Measurements from ENCODE around the gene ZBTB26.

The ZBTB26 gene

GRCh38 chr9:122930541-122931225, 629 bp downstream of the ZBTB26 start:
- Histone ChIP-seq H3K27ac (ENCODE audit: insufficient read depth in 1 of 2, low read depth in 1 of 2, low read length in 2 of 2, poor library complexity in 1 of 2, severe bottlenecking in 2 of 2) (peak overlapping the region; percentile 88 to 95), H3K4me3 (ENCODE audit: control insufficient read depth in 1 of 7, extremely low read depth in 1 of 7, insufficient read depth in 4 of 7, low read depth in 2 of 7, low read length in 6 of 7) (peak overlapping the region; percentile 52 to 98 (median 90)), H3K9me3 (ENCODE audit: control extremely low read depth in 1 of 5, control insufficient read depth in 4 of 5, insufficient read depth in 2 of 5, low read depth in 1 of 5, low read length in 4 of 5) (no peaks in the 10 kb centered on the region), H3K27me3 (replicated peaks in 2 of 5; ENCODE audit: control insufficient read depth in 4 of 5, insufficient read depth in 5 of 5, low read length in 4 of 5) (no peaks in the 10 kb centered on the region), H3K4me1 (ENCODE audit: control extremely low read depth in 1 of 4, control insufficient read depth in 4 of 4, insufficient read depth in 4 of 4, low read length in 3 of 4) (peaks cover 7 to 28% (median 21%) of the 10 kb centered on the region in 4 experiments), H3K36me3 (ENCODE audit: control insufficient read depth in 4 of 4, insufficient read depth in 4 of 4, low read length in 3 of 4) (peaks cover 0 to 6% (median 0%) of the 10 kb centered on the region in 4 experiments)
- CTCF ChIA-PET, result interaction anchor here (0.8 to 2.6 kb wide), 8 partner anchors 9 to 122 kb away, joined by 3 to 15 read pairs (median 5); partner anchors contain the start of genes RABGAP1 and ZBTB6
- WGBS (ENCODE audit: insufficient coverage), result 28% methylated on average over 8 of the region's 10 CpGs
- POLR2A ChIA-PET, result interaction anchor here (1.1 to 1.5 kb wide), 3 partner anchors 10 to 26 kb away, joined by 3 to 8 read pairs (median 6); partner anchors contain the start of genes RABGAP1 and RC3H2
- DNase-seq, result peak in 1 of 3 donors; percentile 16

GRCh38 chr9:122929796-122930354, 1.4 kb downstream of the ZBTB26 start:
- Histone ChIP-seq H3K4me1 (ENCODE audit: control extremely low read depth in 1 of 4, control insufficient read depth in 4 of 4, insufficient read depth in 4 of 4, low read length in 3 of 4) (peaks cover 7 to 28% (median 21%) of the 10 kb centered on the region in 4 experiments), H3K27ac (ENCODE audit: insufficient read depth in 1 of 2, low read depth in 1 of 2, low read length in 2 of 2, poor library complexity in 1 of 2, severe bottlenecking in 2 of 2) (no peak overlapping the region), H3K36me3 (ENCODE audit: control insufficient read depth in 4 of 4, insufficient read depth in 4 of 4, low read length in 3 of 4) (peaks cover 0 to 6% (median 1%) of the 10 kb centered on the region in 4 experiments), H3K4me3 (ENCODE audit: control insufficient read depth in 1 of 7, extremely low read depth in 1 of 7, insufficient read depth in 4 of 7, low read depth in 2 of 7, low read length in 6 of 7) (peak overlapping the region in 2 of 7 experiments; percentile 85 to 98), H3K9me3 (ENCODE audit: control extremely low read depth in 1 of 5, control insufficient read depth in 4 of 5, insufficient read depth in 2 of 5, low read depth in 1 of 5, low read length in 4 of 5) (no peaks in the 10 kb centered on the region), H3K27me3 (replicated peaks in 2 of 5; ENCODE audit: control insufficient read depth in 4 of 5, insufficient read depth in 5 of 5, low read length in 4 of 5) (no peaks in the 10 kb centered on the region)
- POLR2A ChIA-PET, result interaction anchor here (1.1 kb wide), 1 partner anchor 11 kb away, joined by 3 read pairs; the partner anchor contains the start of gene RABGAP1
- no peak for DNase-seq
- CTCF ChIA-PET, result interaction anchor here (0.7 to 2.4 kb wide), 6 partner anchors 10 to 122 kb away, joined by 3 to 8 read pairs (median 4); partner anchors contain the start of genes RABGAP1, RC3H2 and ZBTB6
- 100% methylated on average over 1 of the region's 1 CpG for WGBS (ENCODE audit: insufficient coverage)

GRCh38 chr9:122923947-122924346, 7.4 kb downstream of the ZBTB26 start:
- Histone ChIP-seq H3K27me3 (replicated peaks in 2 of 5; ENCODE audit: control insufficient read depth in 4 of 5, insufficient read depth in 5 of 5, low read length in 4 of 5) (no peaks in the 10 kb centered on the region), H3K36me3 (ENCODE audit: control insufficient read depth in 4 of 4, insufficient read depth in 4 of 4, low read length in 3 of 4) (peaks cover 3 to 20% (median 8%) of the 10 kb centered on the region in 4 experiments), H3K9me3 (ENCODE audit: control extremely low read depth in 1 of 5, control insufficient read depth in 4 of 5, insufficient read depth in 2 of 5, low read depth in 1 of 5, low read length in 4 of 5) (no peaks in the 10 kb centered on the region), H3K4me3 (ENCODE audit: control insufficient read depth in 1 of 7, extremely low read depth in 1 of 7, insufficient read depth in 4 of 7, low read depth in 2 of 7, low read length in 6 of 7) (no peak overlapping the region), H3K27ac (ENCODE audit: insufficient read depth in 1 of 2, low read depth in 1 of 2, low read length in 2 of 2, poor library complexity in 1 of 2, severe bottlenecking in 2 of 2) (no peak overlapping the region), H3K4me1 (ENCODE audit: control extremely low read depth in 1 of 4, control insufficient read depth in 4 of 4, insufficient read depth in 4 of 4, low read length in 3 of 4) (no peaks in the 10 kb centered on the region)
- CTCF ChIA-PET, result interaction anchor here (0.7 kb wide), 1 partner anchor 9 kb away, joined by 3 read pairs; no protein-coding TSS in a partner anchor
- 94% methylated on average over 3 of the region's 3 CpGs for WGBS (ENCODE audit: insufficient coverage)
- POLR2A ChIA-PET, result interaction anchor here (0.6 to 2.0 kb wide), 2 partner anchors 11 to 400 kb away, joined by 3 to 6 read pairs; partner anchors contain the start of gene ZBTB6
- DNase-seq, result no peak

GRCh38 chr9:122922713-122923112, 8.6 kb downstream of the ZBTB26 start:
- Histone ChIP-seq H3K9me3 (ENCODE audit: control extremely low read depth in 1 of 5, control insufficient read depth in 4 of 5, insufficient read depth in 2 of 5, low read depth in 1 of 5, low read length in 4 of 5) (no peaks in the 10 kb centered on the region), H3K4me1 (ENCODE audit: control extremely low read depth in 1 of 4, control insufficient read depth in 4 of 4, insufficient read depth in 4 of 4, low read length in 3 of 4) (no peaks in the 10 kb centered on the region), H3K27me3 (replicated peaks in 2 of 5; ENCODE audit: control insufficient read depth in 4 of 5, insufficient read depth in 5 of 5, low read length in 4 of 5) (no peaks in the 10 kb centered on the region), H3K27ac (ENCODE audit: insufficient read depth in 1 of 2, low read depth in 1 of 2, low read length in 2 of 2, poor library complexity in 1 of 2, severe bottlenecking in 2 of 2) (no peak overlapping the region), H3K36me3 (ENCODE audit: control insufficient read depth in 4 of 4, insufficient read depth in 4 of 4, low read length in 3 of 4) (peaks cover 3 to 23% (median 16%) of the 10 kb centered on the region in 4 experiments), H3K4me3 (ENCODE audit: control insufficient read depth in 1 of 7, extremely low read depth in 1 of 7, insufficient read depth in 4 of 7, low read depth in 2 of 7, low read length in 6 of 7) (no peak overlapping the region)
- CTCF ChIA-PET, result no interaction called here
- POLR2A ChIA-PET, result no interaction called here
- 100% methylated on average over 6 of the region's 8 CpGs for WGBS (ENCODE audit: insufficient coverage)
- DNase-seq, result no peak

GRCh38 chr9:122918310-122918709, 13.0 kb downstream of the ZBTB26 start:
- CTCF ChIA-PET, result interaction anchor here (1.0 kb wide), 1 partner anchor 27 kb away, joined by 3 read pairs; no protein-coding TSS in a partner anchor
- no peak overlapping the region for H3K4me3 ChIP-seq (ENCODE audit: control insufficient read depth in 1 of 7, extremely low read depth in 1 of 7, insufficient read depth in 4 of 7, low read depth in 2 of 7, low read length in 6 of 7)
- POLR2A ChIA-PET, result no interaction called here
- no peaks in the 10 kb centered on the region for H3K27me3 ChIP-seq (replicated peaks in 2 of 5; ENCODE audit: control insufficient read depth in 4 of 5, insufficient read depth in 5 of 5, low read length in 4 of 5)
- whole genome bisulfite sequencing (ENCODE audit: insufficient coverage), result 100% methylated on average over 2 of the region's 2 CpGs
- H3K36me3 ChIP-seq (ENCODE audit: control insufficient read depth in 4 of 4, insufficient read depth in 4 of 4, low read length in 3 of 4), result peaks cover 3 to 23% (median 15%) of the 10 kb centered on the region in 4 experiments
- no peak for DNase-seq
- peaks cover 0 to 4% (median 2%) of the 10 kb centered on the region in 4 experiments for H3K4me1 ChIP-seq (ENCODE audit: control extremely low read depth in 1 of 4, control insufficient read depth in 4 of 4, insufficient read depth in 4 of 4, low read length in 3 of 4)
- no peak overlapping the region for H3K27ac ChIP-seq (ENCODE audit: insufficient read depth in 1 of 2, low read depth in 1 of 2, low read length in 2 of 2, poor library complexity in 1 of 2, severe bottlenecking in 2 of 2)
- no peaks in the 10 kb centered on the region for H3K9me3 ChIP-seq (ENCODE audit: control extremely low read depth in 1 of 5, control insufficient read depth in 4 of 5, insufficient read depth in 2 of 5, low read depth in 1 of 5, low read length in 4 of 5)

- POLR2A ChIA-PET, result interaction anchor here (0.6 to 1.9 kb wide), 8 partner anchors 9 to 648 kb away, joined by 3 to 10 read pairs (median 5); partner anchors contain the start of genes RABGAP1, RC3H2 and ZBTB26
- 0% methylated on average over 27 of the region's 35 CpGs for WGBS (ENCODE audit: insufficient coverage)
- CTCF ChIA-PET, result interaction anchor here (0.7 to 1.8 kb wide), 8 partner anchors 10 to 78 kb away, joined by 3 to 8 read pairs (median 5); partner anchors contain the start of gene ZBTB26
- Histone ChIP-seq H3K27me3 (replicated peaks in 2 of 5; ENCODE audit: control insufficient read depth in 4 of 5, insufficient read depth in 5 of 5, low read length in 4 of 5) (no peaks in the 10 kb centered on the region), H3K9me3 (ENCODE audit: control extremely low read depth in 1 of 5, control insufficient read depth in 4 of 5, insufficient read depth in 2 of 5, low read depth in 1 of 5, low read length in 4 of 5) (no peaks in the 10 kb centered on the region), H3K27ac (ENCODE audit: insufficient read depth in 1 of 2, low read depth in 1 of 2, low read length in 2 of 2, poor library complexity in 1 of 2, severe bottlenecking in 2 of 2) (peak within 1 kb of the TSS; percentile 85 to 87), H3K4me1 (ENCODE audit: control extremely low read depth in 1 of 4, control insufficient read depth in 4 of 4, insufficient read depth in 4 of 4, low read length in 3 of 4) (peaks cover 4 to 16% (median 11%) of the 10 kb centered on the region in 4 experiments), H3K4me3 (ENCODE audit: control insufficient read depth in 1 of 7, extremely low read depth in 1 of 7, insufficient read depth in 4 of 7, low read depth in 2 of 7, low read length in 6 of 7) (peak within 1 kb of the TSS; percentile 75 to 94 (median 85)), H3K36me3 (ENCODE audit: control insufficient read depth in 4 of 4, insufficient read depth in 4 of 4, low read length in 3 of 4) (peaks cover 0 to 18% (median 12%) of the 10 kb centered on the region in 4 experiments)
- peak; percentile 74 to 94 (median 89) for DNase-seq
Observed at GRCh38 chr9:122912964-122913673, 18.2 kb downstream of the ZBTB26 start, which contains the start of gene ZBTB6. Gene ZBTB6 (minus strand): TSS chr9:122913323. CDS start chr9:122912072, 1,251 bp downstream.

Measured in common myeloid progenitor, CD34-positive (primary cell).